BLaER1 treated with 17β-estradiol and CSF1 and Interleukin-3, amounts not matched to agents 10 nM and 100 nM (cell line): ENCODE measurements around the gene E2F3.
A peak's percentile ranks its signal among the peaks of the same experiment; 100 is the strongest.

Source experiments
- H3K27ac ChIP-seq, 11 experiments: shearing (Covaris generic); formaldehyde crosslinking; 2 replicates each; pipeline ENCODE4 v1.8.1; 2022
- H3K27me3 ChIP-seq, 11 experiments: shearing (Covaris generic); formaldehyde crosslinking; 2 replicates each; pipeline ENCODE4 v1.8.1; 2022
- H3K36me3 ChIP-seq, 11 experiments: shearing (Covaris generic); formaldehyde crosslinking; 2 replicates each; pipeline ENCODE4 v1.8.1; 2022
- H3K4me1 ChIP-seq, 10 experiments: shearing (Covaris generic); formaldehyde crosslinking; 2 replicates each; pipeline ENCODE4 v1.8.1; 2022
- H3K4me2 ChIP-seq, 11 experiments: shearing (Covaris generic); formaldehyde crosslinking; 2 replicates each; pipeline ENCODE4 v1.8.1; 2022
- H3K4me3 ChIP-seq, 10 experiments: shearing (Covaris generic); formaldehyde crosslinking; 2 replicates each; pipeline ENCODE4 v1.8.1; 2022
- H3K9ac ChIP-seq, 11 experiments: shearing (Covaris generic); formaldehyde crosslinking; 2 replicates each; pipeline ENCODE4 v1.8.1; 2022
- H3K9me3 ChIP-seq, 11 experiments: shearing (Covaris generic); formaldehyde crosslinking; replicated peaks in 1 of 11; 2 replicates each; pipeline ENCODE4 v1.8.1; 2022
- H4K20me1 ChIP-seq, 11 experiments: shearing (Covaris generic); formaldehyde crosslinking; 2 replicates each; pipeline ENCODE4 v1.8.1; 2022
- Cebpa-rat ChIP-seq, 11 experiments: shearing (Covaris generic); IDR thresholded peaks; 2 replicates each; pipeline ENCODE4 v1.8.1; 2022

The E2F3 gene

GRCh38 chr6:20444786-20445271, 43.1 kb downstream of the E2F3 start:
- TF ChIP-seq Cebpa-rat (IDR thresholded peaks at IDR 0.05), result no peak
- peak overlapping the region in 5 of 11 experiments; percentile 19 to 85 (median 52); a peak in 8 of 22 replicates for H3K27ac ChIP-seq
- H3K4me3 ChIP-seq, result no peak overlapping the region
- H3K9ac ChIP-seq, result peak overlapping the region in 2 of 11 experiments; percentile 2 to 59; a peak in 3 of 22 replicates
- peaks cover 73 to 100% (median 98%) of the 10 kb centered on the region in 11 experiments; a peak in 21 of 22 replicates for H4K20me1 ChIP-seq
- H3K4me1 ChIP-seq, result peaks cover 0 to 58% (median 11%) of the 10 kb centered on the region in 10 experiments; a peak in 14 of 20 replicates
- no peaks in the 10 kb centered on the region for H3K27me3 ChIP-seq
- H3K36me3 ChIP-seq, result peaks cover 63 to 100% (median 97%) of the 10 kb centered on the region in 11 experiments
- peaks cover 2 to 21% (median 13%) of the 10 kb centered on the region in 11 experiments; a peak in 21 of 22 replicates for H3K9me3 ChIP-seq
- peak overlapping the region in 7 of 11 experiments; percentile 0 to 52 (median 37); a peak in 11 of 22 replicates for H3K4me2 ChIP-seq

- Histone ChIP-seq H3K4me2 (peak overlapping the region in 1 of 11 experiments; percentile 36; a peak in 1 of 22 replicates), H3K27ac (peak overlapping the region in 1 of 11 experiments; percentile 85; a peak in 1 of 22 replicates), H3K9ac (no peak overlapping the region), H3K9me3 (peaks cover 0 to 35% (median 21%) of the 10 kb centered on the region in 11 experiments; a peak in 16 of 22 replicates), H3K36me3 (peaks cover 45 to 97% (median 89%) of the 10 kb centered on the region in 11 experiments), H3K27me3 (no peaks in the 10 kb centered on the region), H4K20me1 (peaks cover 89 to 100% (median 98%) of the 10 kb centered on the region in 11 experiments; a peak in 21 of 22 replicates), H3K4me3 (no peak overlapping the region), H3K4me1 (peaks cover 0 to 59% (median 11%) of the 10 kb centered on the region in 10 experiments; a peak in 14 of 20 replicates)
- no peak for TF ChIP-seq Cebpa-rat (IDR thresholded peaks at IDR 0.05)
Observed at GRCh38 chr6:20447157-20447556, 45.5 kb downstream of the E2F3 start.

GRCh38 chr6:20447581-20448132, 46.0 kb downstream of the E2F3 start:
- peaks cover 40 to 95% (median 86%) of the 10 kb centered on the region in 11 experiments for H3K36me3 ChIP-seq
- no peaks in the 10 kb centered on the region for H3K27me3 ChIP-seq
- no peak for TF ChIP-seq Cebpa-rat (IDR thresholded peaks at IDR 0.05)
- peaks cover 0 to 61% (median 11%) of the 10 kb centered on the region in 10 experiments; a peak in 14 of 20 replicates for H3K4me1 ChIP-seq
- H4K20me1 ChIP-seq, result peaks cover 89 to 100% (median 98%) of the 10 kb centered on the region in 11 experiments; a peak in 21 of 22 replicates
- H3K9me3 ChIP-seq, result peaks cover 0 to 37% (median 22%) of the 10 kb centered on the region in 11 experiments; a peak in 16 of 22 replicates
- no peak overlapping the region for H3K4me3 ChIP-seq
- H3K9ac ChIP-seq, result no peak overlapping the region
- peak overlapping the region in 3 of 11 experiments; percentile 2 to 42 (median 12); a peak in 2 of 22 replicates for H3K4me2 ChIP-seq
- H3K27ac ChIP-seq, result peak overlapping the region in 1 of 11 experiments; percentile 85; a peak in 1 of 22 replicates

GRCh38 chr6:20448828-20449227, 47.1 kb downstream of the E2F3 start:
- Histone ChIP-seq H3K27ac (no peak overlapping the region), H3K4me1 (peaks cover 0 to 61% (median 11%) of the 10 kb centered on the region in 10 experiments; a peak in 14 of 20 replicates), H4K20me1 (peaks cover 88 to 100% (median 98%) of the 10 kb centered on the region in 11 experiments; a peak in 21 of 22 replicates), H3K36me3 (peaks cover 31 to 95% (median 86%) of the 10 kb centered on the region in 11 experiments; a peak in 21 of 22 replicates), H3K4me2 (no peak overlapping the region), H3K9me3 (peaks cover 0 to 38% (median 22%) of the 10 kb centered on the region in 11 experiments; a peak in 16 of 22 replicates), H3K4me3 (no peak overlapping the region), H3K9ac (no peak overlapping the region), H3K27me3 (no peaks in the 10 kb centered on the region)
- no peak for TF ChIP-seq Cebpa-rat (IDR thresholded peaks at IDR 0.05)

GRCh38 chr6:20454204-20454824, 52.6 kb downstream of the E2F3 start:
- no peak for TF ChIP-seq Cebpa-rat (IDR thresholded peaks at IDR 0.05)
- no peak overlapping the region for H3K9ac ChIP-seq
- H3K9me3 ChIP-seq, result peaks cover 0 to 38% (median 29%) of the 10 kb centered on the region in 11 experiments; a peak in 17 of 22 replicates
- H3K4me2 ChIP-seq, result peak overlapping the region in 2 of 11 experiments; percentile 30 to 51; a peak in 4 of 22 replicates
- H3K27ac ChIP-seq, result no peak overlapping the region
- no peaks in the 10 kb centered on the region for H3K27me3 ChIP-seq
- H3K4me3 ChIP-seq, result no peak overlapping the region
- peaks cover 81 to 100% (median 99%) of the 10 kb centered on the region in 11 experiments; a peak in 21 of 22 replicates for H4K20me1 ChIP-seq
- H3K4me1 ChIP-seq, result peaks cover 0 to 44% (median 0%) of the 10 kb centered on the region in 10 experiments; a peak in 7 of 20 replicates
- peaks cover 20 to 97% (median 89%) of the 10 kb centered on the region in 11 experiments for H3K36me3 ChIP-seq

- Histone ChIP-seq H3K36me3 (peaks cover 24 to 97% (median 89%) of the 10 kb centered on the region in 11 experiments), H3K4me1 (peaks cover 0 to 44% (median 0%) of the 10 kb centered on the region in 10 experiments; a peak in 7 of 20 replicates), H3K27me3 (no peaks in the 10 kb centered on the region), H3K9ac (no peak overlapping the region), H3K4me3 (no peak overlapping the region), H3K4me2 (peak overlapping the region in 3 of 11 experiments; percentile 4 to 23 (median 14); a peak in 1 of 22 replicates), H3K27ac (no peak overlapping the region), H3K9me3 (peaks cover 0 to 38% (median 19%) of the 10 kb centered on the region in 11 experiments; a peak in 17 of 22 replicates), H4K20me1 (peaks cover 74 to 100% (median 97%) of the 10 kb centered on the region in 11 experiments; a peak in 21 of 22 replicates)
- TF ChIP-seq Cebpa-rat (IDR thresholded peaks at IDR 0.05), result no peak
Observed at GRCh38 chr6:20455251-20455940, 53.7 kb downstream of the E2F3 start.

GRCh38 chr6:20458027-20458894, 56.6 kb downstream of the E2F3 start:
- Histone ChIP-seq H3K9ac (no peak overlapping the region), H3K4me3 (no peak overlapping the region), H3K4me1 (peaks cover 0 to 52% (median 4%) of the 10 kb centered on the region in 10 experiments; a peak in 8 of 20 replicates), H3K4me2 (peak overlapping the region in 1 of 11 experiments; percentile 13; a peak in 1 of 22 replicates), H3K9me3 (peaks cover 0 to 32% (median 20%) of the 10 kb centered on the region in 11 experiments; a peak in 15 of 22 replicates), H3K36me3 (peaks cover 38 to 100% (median 97%) of the 10 kb centered on the region in 11 experiments), H3K27ac (no peak overlapping the region), H3K27me3 (no peaks in the 10 kb centered on the region), H4K20me1 (peaks cover 58 to 100% (median 90%) of the 10 kb centered on the region in 11 experiments; a peak in 21 of 22 replicates)
- no peak for TF ChIP-seq Cebpa-rat (IDR thresholded peaks at IDR 0.05)
